ENCODE data around the gene TEF. TPM values are rescaled to one million over a fixed set of nuclear protein-coding genes. Genes with fewer than 3 reads are reported as not detected.

TEF gene
- total RNA-seq, 1 donor from 2014 or later = 6.3 TPM

DNA sequence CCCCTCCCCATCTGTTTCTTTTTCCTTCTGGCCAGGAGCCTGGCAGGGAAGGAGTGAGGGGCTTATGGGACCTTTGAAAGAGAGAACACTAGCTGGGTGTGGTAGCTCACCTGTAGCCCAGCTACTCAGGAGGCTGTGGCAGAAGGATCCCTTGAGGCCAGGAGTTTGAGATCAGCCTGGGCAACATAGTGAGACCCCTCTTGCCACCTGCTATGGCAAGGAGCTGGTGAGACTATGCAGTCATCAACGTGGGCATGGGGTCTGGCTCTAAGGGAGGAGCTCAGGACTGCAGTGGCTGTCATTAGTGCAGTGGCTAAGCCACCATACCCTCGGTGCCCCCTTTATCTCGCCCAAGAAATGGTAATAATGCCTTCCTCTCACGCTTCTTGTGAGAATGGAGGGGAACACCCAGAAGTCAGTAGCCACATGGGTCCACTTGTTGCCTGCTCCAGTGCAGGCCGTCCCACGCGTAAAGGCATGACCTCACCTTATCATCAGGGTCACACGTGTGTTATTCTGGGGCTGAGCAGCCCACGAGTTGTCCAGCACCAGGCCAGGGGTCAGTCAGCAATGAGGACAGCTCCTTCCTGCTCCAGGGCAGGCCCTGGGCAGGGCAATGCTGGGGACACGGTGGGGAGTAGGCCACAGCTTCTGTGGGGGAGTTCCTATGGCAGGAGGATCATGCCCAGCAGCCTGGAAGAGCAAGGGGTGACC, 27.7 kb upstream of the TEF start:
- DNase-seq (ENCODE audit: low spot score) = no peak

DNA sequence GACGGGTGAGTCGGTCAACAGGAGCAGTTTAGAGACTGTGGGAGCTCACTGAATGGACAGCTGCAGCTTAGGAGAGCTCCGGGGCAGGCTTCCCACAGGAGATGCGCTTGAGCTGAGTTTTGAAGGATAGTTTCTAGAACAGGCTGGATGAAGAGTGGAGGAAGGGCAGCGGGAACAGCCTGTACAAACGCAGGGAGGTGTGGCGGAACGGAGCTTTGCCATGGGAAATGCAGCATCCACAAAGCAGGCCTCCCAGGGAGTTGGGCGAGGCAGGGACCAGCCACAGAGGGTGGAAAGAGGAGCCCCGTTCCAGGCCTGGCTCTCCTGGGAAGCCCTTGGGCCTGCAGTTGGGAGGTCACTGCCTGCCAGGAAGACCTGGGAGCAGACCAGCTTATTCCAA, 26.8 kb upstream of the TEF start:
- no peak for DNase-seq (ENCODE audit: low spot score)

DNA sequence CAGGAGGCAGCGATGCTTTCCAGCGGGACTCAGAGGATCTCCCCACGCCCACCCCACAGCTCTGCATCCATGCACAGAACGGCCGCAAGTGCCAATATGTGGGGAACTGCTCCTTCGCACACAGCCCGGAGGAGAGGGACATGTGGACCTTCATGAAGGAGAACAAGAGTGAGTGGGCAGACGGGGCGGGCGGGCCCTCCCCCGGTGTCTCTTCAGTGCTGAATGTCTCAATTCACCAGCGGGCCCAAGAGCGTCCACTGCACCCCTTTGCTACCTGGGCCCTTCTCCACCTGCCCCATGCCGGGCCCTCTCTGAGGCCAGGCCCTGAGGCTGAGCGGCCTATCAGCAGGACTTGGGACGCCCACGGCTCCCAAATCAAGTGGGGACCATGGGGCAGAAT, 25.8 kb upstream of the TEF start:
- no peak for DNase-seq (ENCODE audit: low spot score)

DNA sequence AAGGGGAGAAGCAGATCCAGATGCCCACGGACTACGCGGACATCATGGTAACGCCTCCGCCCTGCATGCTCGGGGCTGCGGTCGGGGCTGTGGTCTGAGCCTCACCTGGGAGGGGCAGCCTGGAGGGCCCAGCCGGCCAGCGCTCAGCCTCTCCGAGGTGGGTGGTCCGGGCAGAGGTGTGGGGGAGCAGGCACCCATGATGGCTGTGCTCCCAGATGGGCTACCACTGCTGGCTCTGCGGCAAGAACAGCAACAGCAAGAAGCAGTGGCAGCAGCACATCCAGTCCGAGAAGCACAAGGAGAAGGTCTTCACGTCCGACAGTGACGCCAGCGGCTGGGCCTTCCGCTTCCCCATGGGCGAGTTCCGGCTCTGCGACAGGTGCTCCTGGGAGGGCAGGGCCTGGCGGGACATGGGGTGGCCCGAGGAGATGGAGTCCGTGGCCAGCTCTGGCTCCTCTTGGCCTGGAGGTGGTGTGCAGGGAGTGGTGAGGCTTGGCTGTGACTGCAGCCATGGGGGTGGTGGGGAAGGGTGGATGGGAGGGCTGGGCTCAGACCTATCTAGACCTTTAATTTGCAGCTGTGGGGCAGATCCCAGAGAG, 25.2 kb upstream of the TEF start:
- DNase-seq (ENCODE audit: low spot score) = no peak

DNA sequence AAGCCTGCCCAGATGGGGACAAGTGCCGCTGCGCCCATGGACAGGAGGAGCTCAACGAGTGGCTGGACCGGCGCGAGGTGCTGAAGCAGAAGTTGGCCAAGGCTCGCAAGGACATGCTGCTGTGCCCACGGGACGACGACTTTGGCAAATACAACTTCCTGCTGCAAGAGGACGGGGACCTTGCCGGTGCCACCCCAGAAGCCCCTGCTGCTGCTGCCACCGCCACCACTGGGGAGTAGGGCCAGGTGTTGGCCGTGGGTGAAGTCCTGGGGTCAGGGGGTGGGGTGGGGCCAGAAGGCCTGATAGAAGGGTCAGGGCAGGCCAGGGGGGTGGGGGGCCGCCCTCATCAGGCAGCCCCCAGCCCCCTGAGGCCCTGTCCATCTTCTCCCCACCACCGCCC, 24.6 kb upstream of the TEF start:
- DNase-seq (ENCODE audit: low spot score) = no peak

DNA sequence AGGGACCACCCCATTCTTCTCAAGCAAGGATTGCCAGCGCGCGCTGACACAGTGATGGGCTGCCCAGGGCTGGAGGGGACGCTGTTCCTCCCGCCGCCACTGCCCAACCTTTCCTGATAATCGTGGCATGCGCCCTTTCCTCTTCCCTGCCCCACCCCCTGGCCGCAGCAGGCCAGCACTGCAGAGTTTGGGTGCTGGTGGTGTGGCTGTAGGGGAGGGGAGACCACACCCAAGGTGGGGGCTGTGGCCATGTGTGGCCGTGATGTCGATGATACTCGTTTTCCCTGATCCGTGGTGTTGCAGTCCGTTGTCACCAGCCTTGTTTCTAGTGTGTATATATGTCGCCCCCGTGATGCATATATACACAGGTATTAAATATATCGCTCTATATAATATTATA, 22.8 kb upstream of the TEF start:
- no peak for DNase-seq (ENCODE audit: low spot score)

DNA sequence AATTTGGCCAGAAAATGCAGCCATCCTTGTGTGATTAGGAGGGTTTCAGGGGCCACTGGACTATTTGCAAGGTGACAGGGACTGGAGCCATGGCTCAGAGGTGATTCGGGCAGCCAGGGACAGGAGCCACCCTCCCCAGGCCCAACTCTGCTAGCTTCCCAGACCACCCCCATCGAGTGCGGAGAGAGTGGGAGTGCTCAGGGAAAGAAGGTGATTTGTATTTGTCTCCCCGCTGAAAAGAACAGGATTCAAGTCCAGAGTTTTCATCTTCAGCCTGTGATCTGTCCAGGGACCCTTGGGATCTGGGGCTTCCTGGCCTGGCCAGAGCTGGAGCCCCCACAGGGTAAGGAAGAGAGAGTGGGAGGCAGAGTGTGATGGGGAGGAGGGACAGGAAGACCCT, 22.4 kb upstream of the TEF start:
- DNase-seq (ENCODE audit: low spot score) = no peak

DNA sequence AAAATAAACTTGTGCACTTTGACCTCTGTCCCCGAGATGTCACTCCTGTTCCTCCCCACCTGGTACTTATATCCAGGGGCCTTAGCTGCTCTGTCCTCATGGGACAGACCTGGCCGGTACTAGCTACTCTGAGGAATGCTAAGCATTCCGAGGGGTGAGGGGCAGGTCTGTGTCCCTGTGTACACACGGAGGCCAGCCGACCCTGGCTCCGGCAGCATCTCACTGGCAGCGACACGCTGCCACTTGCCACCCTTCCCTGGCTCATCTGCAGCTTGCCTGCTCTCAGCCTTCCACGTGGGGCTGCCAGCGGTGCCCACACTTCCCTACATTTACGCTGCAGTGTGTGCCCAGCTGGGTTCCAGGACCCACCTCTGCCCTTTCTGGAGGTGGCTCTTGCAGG, 21.6 kb upstream of the TEF start:
- DNase-seq (ENCODE audit: low spot score) = no peak

DNA sequence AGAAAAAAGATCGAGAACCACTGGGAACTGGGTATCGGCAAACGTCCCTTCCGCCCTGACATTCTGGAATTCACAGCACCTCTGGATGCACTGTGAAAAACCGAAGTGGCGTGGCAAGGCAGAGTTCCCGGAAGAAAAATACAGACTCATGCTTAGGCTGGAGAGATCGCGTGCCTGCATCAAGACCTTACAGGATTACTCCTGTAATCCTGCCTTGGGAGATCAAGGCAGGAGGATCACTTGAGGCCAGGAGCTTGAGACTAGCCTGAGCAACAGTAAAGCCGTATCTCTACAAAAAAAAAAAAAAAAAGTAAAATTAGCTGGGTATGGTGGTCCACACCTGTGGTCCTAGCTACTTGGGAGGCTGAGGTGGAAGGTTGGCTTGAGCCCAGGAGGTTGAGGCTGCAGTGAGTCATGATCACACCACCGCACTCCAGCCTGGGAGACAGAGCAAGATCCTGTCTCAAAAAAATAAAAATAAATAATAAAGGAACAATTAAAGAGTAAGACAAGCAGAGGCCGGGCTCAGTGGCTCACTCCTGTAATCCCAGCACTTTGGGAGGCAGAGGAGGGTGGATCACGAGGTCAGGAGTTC, 19.9 kb upstream of the TEF start:
- peak; percentile 49 for DNase-seq (ENCODE audit: low spot score)

DNA sequence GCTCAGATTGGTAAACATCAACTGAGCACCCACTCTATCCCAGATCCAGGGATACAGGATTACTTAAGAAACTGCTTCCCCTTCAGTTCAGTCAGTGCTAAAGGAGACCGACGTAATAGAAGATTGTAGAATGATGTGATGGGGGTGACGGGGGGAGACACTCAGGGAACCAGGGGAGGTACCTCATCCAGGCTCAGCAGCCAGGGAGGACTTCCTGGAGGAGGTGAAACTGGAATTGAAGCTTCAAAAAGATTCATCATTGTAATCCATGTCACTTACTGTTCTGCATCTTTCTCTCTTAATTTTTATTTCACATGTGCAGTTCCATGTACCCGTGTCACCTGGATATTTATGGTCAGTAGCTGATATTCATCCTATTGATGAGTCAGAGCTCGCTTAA, 19.1 kb upstream of the TEF start:
- DNase-seq (ENCODE audit: low spot score) = no peak

DNA sequence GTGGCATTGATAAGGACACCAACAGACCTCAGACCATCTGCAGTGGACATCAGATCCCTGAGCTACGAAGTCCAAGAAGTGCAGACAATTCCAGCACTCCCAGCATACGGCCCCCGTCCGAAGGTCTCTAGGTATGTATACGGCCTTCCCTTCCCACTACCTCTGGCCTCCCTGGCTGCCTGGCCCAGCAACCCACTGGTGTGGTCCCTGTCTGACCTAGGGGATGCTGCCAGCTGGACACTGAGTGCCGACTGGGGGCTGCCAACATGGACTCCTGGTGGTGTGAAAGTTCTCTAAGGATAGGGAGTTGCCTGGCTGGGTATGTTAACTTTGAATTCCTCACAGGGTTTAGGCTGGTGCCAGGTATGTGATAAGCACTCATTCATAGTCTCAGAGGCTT, 17.5 kb upstream of the TEF start:
- no peak for DNase-seq (ENCODE audit: low spot score)

DNA sequence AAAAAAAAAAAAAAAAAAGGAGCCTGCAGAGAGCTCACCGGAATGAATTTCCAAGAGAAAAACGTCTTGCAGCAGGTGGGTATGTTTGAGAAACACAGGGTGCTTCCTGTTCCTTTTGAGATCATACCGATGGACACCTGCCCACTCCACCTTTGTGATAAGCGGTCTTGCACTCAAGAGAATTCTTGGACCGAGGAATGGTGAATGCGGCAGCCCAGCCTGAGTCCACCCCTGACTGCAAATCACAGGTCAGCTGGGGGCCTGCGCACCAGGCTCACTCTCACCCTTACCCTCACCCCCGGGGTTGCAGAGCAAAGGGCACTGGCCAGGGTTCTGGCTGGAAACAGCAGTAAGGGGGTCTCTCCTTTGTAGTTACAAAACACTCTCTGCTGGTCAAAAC, 16.8 kb upstream of the TEF start:
- no peak for DNase-seq (ENCODE audit: low spot score)

DNA sequence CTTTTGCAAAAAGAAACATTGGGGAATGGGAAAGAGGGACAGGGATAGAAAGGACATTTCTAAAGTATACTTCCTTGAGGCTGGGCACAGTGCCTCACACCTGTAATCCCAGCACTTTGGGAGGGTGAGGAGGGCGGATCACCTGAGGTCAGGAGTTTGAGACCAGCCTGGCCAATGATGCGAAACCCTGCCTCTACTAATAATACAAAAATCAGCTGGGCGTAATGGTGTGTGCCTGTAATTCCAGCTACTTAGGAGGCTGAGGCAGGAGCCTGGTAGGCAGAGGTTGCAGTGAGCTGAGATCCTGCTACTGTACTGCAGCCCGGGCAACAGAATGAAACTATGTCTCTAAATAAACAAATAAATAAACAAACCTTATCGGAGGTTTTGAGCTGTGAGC, 16.3 kb upstream of the TEF start:
- no peak for DNase-seq (ENCODE audit: low spot score)

DNA sequence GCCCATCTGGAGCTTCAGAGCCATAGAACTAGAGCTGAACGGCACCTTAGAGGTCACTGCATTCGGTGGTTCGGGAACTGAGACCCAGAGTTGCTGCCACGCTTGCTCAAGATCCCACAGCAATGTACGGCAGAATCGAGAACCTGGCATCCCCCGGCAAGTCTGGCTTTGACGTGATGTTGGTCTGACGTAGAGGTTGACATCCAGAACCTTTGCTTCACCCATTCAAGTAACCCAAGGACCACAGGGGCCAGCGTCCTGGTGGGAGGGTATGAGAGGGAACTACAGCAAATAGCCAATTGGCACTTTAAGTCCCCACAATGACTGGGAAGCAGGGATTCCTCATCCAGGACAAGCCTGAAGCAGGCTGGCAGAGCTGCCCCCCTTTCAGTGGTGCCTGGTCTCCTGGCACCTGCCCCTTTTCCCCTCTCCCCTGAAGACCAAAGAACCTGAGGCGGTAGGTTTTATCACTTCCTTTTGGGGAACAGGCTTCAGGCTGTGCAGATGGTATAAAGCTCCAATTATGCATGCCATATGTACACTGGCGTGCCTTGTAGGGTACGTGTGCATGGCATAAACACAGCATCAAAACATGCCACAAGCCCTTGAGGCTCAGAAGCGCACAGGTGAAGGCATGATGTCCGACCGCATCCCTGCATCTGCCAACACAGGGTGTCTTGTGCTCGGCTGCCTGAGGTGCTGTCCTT, 15.3 kb upstream of the TEF start:
- no peak for DNase-seq (ENCODE audit: low spot score)

DNA sequence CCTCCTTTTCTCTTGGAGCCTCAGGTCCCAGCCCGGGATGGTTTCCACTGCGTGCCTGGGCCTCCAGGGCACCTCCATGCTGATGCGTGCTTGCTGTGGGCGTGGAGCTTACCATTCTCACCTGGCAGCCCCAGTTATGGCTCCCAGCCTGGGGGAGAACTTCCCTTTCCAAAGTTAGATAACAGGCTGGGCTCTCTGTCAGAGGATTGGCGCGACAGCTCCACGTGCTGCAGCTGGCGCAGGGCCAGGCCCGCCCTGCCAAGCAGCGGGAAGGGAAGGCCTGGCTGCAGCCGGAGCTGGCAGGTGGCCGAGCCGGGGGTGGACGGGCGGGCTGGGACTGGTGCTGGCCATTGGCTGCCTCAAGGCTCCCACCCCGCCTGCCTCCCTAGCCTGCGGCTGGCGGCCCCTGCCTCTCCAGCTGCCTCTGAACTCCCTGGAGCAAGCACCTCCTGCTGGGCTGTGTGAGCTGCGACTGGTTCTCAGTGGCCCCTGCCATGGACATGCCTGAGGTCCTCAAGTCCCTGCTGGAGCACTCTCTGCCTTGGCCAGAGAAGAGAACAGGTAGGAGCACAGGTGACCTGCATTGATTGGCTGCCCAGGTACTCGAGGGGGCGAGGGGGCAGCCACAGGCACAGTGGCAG, 14.6 kb upstream of the TEF start:
- peak; percentile 94 for DNase-seq (ENCODE audit: low spot score)

DNA sequence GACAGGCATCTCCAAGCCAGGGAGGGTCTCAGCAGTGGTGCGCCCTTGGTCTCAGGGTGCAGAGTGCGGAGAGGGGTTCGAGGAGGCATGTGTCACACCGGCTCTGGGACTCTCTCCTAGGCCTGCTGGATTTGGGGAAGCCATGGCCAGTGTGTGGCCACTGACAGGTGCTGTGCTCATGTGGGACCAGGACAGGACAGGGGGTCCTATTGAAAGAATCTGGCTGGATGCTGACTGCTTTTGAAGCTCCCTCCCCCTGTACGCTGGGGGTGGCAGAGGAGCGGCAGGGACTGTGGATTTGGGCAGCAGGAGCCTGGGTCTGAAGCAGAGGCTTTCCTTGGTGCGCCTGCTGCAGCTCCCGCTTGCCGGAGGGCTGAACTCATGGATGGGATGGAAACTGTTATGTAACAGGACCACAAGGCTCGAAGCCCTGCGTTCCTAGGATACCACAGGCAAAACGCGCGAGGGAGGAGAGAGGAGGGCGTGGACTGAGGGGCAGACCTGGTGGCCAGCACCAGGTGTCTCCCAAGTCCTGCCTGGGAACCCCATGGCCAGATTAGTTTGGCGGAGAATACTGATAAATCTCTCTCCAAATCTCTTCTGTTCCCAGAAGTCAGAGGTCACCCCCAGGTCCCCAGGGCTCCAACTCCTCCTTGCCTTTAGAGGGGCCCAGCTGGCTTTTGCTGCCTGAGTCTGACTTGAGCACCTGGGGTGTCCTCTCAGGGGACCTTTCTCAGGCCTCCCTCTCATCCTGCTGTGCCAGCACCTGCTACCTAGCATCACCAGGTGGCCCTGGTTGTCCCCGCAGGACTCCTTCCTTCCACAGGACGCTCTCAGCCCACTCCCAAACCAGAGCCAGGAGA, 13.8 kb upstream of the TEF start:
- peak; percentile 34 for DNase-seq (ENCODE audit: low spot score)

DNA sequence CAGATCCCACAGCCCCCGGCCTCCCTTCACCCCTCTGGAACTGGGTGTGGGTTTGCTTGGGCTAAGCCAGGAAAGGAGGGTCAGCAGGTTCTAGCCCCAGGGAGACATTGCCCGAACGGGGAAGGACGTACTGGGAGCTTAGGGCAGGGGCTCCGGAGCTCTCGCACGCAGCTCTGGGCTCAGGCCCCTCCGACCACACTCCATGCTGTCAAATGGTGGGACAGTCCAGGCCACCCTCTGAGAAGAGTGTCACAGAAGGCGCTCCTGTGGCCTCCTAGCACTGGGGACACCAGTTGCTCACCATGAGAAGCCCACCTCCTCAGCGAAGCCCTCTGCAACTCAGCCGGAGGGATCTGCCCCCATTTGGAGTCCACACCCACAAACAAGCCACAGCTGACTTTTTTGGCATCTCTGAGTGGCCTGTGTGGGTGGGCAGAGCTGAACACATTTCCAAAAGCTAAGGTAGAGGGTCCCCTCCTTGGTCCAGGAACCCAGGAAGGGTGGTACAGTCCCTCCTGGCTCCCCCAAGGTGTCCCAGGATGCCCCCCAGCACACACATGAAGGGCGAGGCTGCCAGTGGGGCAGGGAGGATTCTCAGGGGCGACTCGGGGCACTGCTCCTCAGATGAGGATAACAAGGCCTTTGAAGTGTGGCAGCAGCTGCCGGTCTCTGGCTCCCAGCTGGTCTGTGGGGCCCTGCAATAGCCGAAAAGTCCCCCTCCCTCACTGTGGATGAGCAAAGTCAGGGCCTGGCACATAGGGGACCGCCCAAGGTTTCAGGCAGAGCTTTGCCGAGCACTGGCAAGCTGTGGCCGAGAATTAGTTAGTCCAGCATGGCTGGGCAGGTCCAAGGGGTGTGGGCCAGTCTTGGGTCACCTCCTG, 13.0 kb upstream of the TEF start:
- peak; percentile 27 for DNase-seq (ENCODE audit: low spot score)

DNA sequence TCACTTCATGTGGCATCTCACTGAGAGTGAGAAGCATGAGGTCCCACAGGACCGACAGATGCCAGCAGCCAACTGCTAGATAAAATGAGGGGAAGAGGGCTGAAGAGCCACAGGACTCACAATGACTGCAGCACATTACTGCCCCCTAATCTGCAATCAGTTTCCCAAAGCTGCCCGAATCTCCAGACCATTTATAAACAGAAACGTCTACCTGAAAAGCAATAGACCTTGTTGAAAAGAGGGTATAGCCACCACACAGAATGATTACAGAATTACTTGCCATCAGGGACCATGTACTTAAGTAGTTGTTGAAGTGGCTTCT, 12.4 kb upstream of the TEF start:
- no peak for DNase-seq (ENCODE audit: low spot score)

DNA sequence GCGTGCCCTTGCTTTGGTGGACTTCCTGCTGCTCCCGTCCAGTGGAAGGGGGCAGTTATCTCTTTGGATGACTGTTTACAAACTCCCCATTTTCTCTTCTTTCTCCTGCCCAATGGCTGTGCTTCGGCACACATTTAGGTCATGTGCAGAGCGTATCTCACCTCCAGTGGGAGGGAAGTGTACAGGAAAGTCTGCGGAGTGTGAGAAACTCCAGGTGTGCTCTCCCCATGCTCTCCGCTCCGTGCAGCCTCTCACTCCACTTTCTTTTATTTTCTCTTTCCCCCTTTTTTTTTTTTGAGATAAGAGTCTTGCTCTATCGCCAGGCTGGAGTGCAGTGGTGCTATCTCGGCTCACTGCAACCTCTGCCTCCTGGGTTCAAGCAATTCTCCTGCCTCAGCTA, 11.9 kb upstream of the TEF start:
- DNase-seq (ENCODE audit: low spot score) = no peak

DNA sequence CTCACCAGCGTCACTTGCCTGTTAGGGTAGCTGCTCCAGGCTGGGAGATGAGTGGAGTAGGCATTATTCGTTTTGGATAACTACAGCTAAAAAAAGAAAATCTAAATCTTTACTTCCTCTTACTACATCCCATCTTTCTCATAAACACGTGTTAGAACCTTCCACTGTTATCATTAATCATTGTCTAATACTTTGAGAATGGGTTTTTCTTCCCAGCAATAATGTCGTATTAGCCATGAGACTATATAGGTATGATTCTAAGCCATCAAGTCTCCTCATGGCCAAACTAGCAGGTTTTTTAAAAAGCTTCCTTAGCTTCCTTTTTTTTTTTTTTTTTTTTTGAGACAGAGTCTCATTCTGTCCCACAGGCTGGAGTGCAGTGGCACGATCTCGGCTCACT, 3.9 kb upstream of the TEF start:
- no peak for DNase-seq (ENCODE audit: low spot score)

DNA sequence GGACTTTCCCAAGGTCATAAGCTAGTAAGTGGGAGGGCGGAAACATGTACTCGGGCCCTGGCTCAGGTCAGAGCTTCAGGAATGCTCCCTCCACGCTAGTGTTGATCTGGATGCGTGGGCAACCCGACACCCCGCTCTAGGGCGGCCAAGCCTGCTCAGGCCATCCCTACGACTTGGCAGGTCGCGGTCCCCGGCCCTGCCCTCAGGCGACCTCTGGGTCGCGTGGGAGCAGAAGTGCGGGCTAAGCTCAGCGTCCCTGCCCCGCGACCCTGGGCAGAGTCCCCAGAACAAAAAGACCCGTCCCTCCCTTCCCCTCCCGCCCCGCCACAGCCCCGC, 781 bp upstream of the TEF start:
- DNase-seq (ENCODE audit: low spot score) = no peak
